Measurements from ENCODE around the gene TEAD1.

The TEAD1 gene

DNA sequence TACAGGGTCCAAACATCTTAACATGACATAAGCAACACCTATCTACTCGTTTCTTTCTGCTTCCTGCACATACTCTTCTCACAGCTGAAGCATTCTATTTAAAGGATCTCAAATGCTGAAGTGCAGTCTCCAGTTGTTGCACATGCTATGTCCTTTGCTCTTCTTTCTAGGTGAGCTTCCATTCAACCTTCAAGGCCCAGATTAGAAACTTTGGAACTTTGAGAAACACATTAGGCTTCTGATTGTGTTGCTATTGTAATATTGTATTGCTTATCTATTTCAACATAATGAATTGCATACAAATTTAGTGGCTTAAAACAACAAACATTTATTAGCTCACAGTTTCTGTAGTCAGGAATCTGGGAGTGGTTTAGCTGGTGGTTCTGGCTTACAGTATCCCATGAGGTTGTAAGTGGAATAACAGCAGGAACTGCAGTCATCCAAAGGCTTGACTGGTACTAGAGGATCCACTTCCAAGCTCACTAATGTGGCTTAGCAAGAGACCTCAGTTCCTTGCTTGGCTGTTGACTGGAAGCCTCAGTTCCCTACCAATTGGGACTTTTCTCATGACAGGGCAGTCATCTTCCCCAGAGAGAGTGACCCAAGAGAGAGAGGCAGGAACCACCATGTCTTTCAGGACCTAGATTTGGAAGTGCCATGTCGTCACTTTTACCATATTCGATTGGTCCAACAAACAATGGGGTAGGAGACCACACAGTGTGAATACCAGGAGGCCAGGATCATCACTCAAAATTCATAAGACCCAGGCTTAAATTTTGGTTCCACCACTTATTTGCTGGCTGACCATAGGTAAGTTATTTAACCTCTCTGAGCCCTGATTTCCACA is 307.7 kb downstream of the TEAD1 start:
- DNase-seq (ENCODE audit: low read depth in 2 of 2), result no peak

GRCh38 chr11:12983336-12983735 is 309.1 kb downstream of the TEAD1 start:
- no peak for DNase-seq (ENCODE audit: low read depth in 2 of 2)

GRCh38 chr11:12986194-12986898 is 312.1 kb downstream of the TEAD1 start:
- DNase-seq (ENCODE audit: low read depth in 2 of 2), result no peak

DNA sequence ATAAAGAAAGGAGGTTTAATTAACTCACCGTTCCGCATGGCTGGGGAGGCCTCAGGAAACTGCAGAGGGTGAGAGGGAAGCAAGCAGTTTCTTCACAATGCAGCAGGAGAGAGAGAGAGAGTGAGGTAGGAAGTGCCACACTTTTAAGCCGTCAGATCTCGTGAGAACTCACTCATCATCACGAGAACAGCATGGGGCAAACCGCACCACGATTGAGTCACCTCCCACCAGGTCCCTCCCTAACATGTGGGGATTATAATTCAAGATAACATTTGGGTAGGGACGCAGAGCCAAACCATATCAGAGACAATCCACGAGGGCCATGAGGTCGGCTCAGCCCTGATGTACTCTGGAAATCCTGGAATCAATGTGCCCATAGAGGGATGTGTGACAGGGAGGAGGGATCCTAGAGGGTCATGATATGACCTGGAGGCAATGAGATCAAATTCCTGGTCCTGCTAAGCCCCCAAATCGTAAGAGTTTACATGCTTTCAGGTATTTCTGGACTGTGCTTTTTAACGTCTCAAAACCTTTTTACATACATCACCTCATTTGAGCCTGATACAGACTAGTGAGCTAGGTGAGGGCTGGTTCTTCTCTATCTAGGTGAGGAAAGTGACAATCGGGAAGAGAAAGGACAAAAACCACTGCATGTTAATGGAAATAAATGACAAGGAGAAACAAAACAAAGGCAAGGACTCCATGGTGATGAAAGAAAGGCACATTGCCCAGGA is 315.4 kb downstream of the TEAD1 start:
- DNase-seq (ENCODE audit: low read depth in 2 of 2), result no peak

- no peak for DNase-seq (ENCODE audit: low read depth in 2 of 2)
Observed at GRCh38 chr11:12990162-12990480, 315.9 kb downstream of the TEAD1 start.

DNA sequence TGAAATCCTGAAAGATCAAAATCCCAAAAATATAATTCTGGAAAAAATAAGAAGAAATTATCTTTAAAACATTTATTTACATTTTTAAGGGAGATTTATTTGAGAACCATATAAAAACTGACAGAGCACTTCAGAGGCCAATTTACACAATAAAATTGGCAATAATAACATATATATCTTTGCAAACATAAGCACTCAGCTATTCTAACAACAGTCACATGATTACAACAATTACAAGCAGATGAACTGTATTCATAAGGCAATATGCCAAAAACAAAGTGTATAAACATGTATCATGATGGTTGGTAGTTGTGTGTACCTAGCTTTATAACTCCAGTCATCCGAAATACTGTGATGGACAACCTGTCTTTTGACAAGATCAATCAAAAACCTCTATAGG is 317.2 kb downstream of the TEAD1 start:
- no peak for DNase-seq (ENCODE audit: low read depth in 2 of 2)

DNA sequence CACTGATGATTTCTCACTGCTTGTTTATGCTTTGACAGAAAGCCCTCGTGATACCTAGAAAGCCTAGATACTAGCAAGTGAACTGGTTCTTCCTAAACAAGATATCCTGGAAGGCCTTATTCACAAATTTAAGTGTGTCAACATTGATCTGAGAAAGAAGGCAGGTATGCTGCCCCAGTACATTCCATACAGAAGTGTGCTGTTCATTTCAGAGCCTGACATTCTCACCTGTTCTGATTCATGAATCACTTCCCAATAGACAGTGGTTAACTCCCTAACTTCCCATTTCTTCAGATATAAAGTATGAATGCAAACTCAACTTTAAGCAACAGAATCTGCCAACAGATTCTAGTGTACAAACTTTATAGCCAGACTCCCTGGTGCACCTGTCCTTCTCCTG is 319.4 kb downstream of the TEAD1 start:
- DNase-seq (ENCODE audit: low read depth in 2 of 2), result no peak
